WTC11 (cell line): ENCODE data around the gene GIPR. TPM values are rescaled to one million over a fixed set of nuclear protein-coding genes. Genes with fewer than 3 reads are reported as not detected.

Source experiments
- CREB1 ChIP-seq: sonication (generic); formaldehyde crosslinking; IDR thresholded peaks from 2 replicates; pipeline ENCODE4 v1.8.0; 2023; ENCODE audit warnings: mild to moderate bottlenecking, missing genetic modification reagents
- CREM ChIP-seq: sonication (generic); formaldehyde crosslinking; IDR thresholded peaks from 2 replicates; pipeline ENCODE4 v1.8.1; 2022; ENCODE audit warnings: mild to moderate bottlenecking, missing genetic modification reagents, moderate library complexity
- ESRRA ChIP-seq: sonication (generic); formaldehyde crosslinking; IDR thresholded peaks from 2 replicates; pipeline ENCODE4 v1.8.1; 2022; ENCODE audit warnings: mild to moderate bottlenecking, missing genetic modification reagents, borderline replicate concordance
- FOXJ3 ChIP-seq: sonication (generic); formaldehyde crosslinking; IDR thresholded peaks from 2 replicates; pipeline ENCODE4 v1.9.0; 2021; ENCODE audit warnings: missing genetic modification reagents, mild to moderate bottlenecking, borderline replicate concordance
- GRHL2 ChIP-seq: fragments of 250-450 bp; sonication (Bioruptor Pico); IDR thresholded peaks from 2 replicates; pipeline ENCODE4 v1.8.0; 2022; ENCODE audit warnings: mild to moderate bottlenecking, moderate library complexity; ENCODE audit not compliant: insufficient replicate concordance, severe bottlenecking
- JAZF1 ChIP-seq: fragments of 250-450 bp; sonication (Bioruptor Pico); IDR thresholded peaks from 2 replicates; pipeline ENCODE4 v1.9.0; 2021; ENCODE audit warnings: moderate library complexity, mild to moderate bottlenecking, inconsistent platforms
- JUN ChIP-seq: sonication (generic); formaldehyde crosslinking; IDR thresholded peaks from 2 replicates; pipeline ENCODE4 v1.8.0; 2023; ENCODE audit warnings: mild to moderate bottlenecking, missing genetic modification reagents
- MXD4 ChIP-seq: fragments of 250-450 bp; sonication (Bioruptor Pico); IDR thresholded peaks from 2 replicates; pipeline ENCODE4 v1.8.0; 2021; ENCODE audit warnings: mild to moderate bottlenecking, moderate library complexity, borderline replicate concordance
- NR1H2 ChIP-seq: sonication (generic); formaldehyde crosslinking; IDR thresholded peaks from 2 replicates; pipeline ENCODE4 v1.9.0; 2021; ENCODE audit warnings: mild to moderate bottlenecking, moderate library complexity, missing genetic modification reagents
- SMAD3 ChIP-seq: sonication (generic); formaldehyde crosslinking; IDR thresholded peaks from 2 replicates; pipeline ENCODE4 v1.8.0; 2022; ENCODE audit warnings: missing genetic modification reagents, mild to moderate bottlenecking, borderline replicate concordance
- ZNF219 ChIP-seq: sonication (generic); formaldehyde crosslinking; IDR thresholded peaks from 2 replicates; pipeline ENCODE4 v1.8.0; 2023; ENCODE audit warnings: missing genetic modification reagents, mild to moderate bottlenecking, borderline replicate concordance
- ZNF263 ChIP-seq: sonication (generic); formaldehyde crosslinking; IDR thresholded peaks from 2 replicates; pipeline ENCODE4 v1.8.1; 2022; ENCODE audit warnings: low read depth, mild to moderate bottlenecking, moderate library complexity, missing genetic modification reagents
- ZNF317 ChIP-seq: sonication (generic); formaldehyde crosslinking; IDR thresholded peaks from 2 replicates; pipeline ENCODE4 v1.8.1; 2023; ENCODE audit warnings: low read depth, mild to moderate bottlenecking, moderate library complexity, missing genetic modification reagents, borderline replicate concordance
- total RNA-seq: library from RNA; stranded (reverse); gene quantifications from 3 replicates; pipeline ENCODE4 v1.2.3, GENCODE V29; 2021
- TF ChIP-seq, protein P1 (sequence below): sonication (generic); formaldehyde crosslinking; IDR thresholded peaks from 2 replicates; pipeline ENCODE4 v1.8.1; 2022; ENCODE audit warnings: low read depth, missing genetic modification reagents, borderline replicate concordance
- TF ChIP-seq, protein P2 (sequence below): sonication (generic); formaldehyde crosslinking; IDR thresholded peaks from 2 replicates; pipeline ENCODE4 v1.8.1; 2022; ENCODE audit warnings: low read depth, mild to moderate bottlenecking, moderate library complexity, missing genetic modification reagents, borderline replicate concordance
- TF ChIP-seq, protein P3 (sequence below): fragments of 250-450 bp; sonication (Bioruptor Pico); IDR thresholded peaks from 2 replicates; pipeline ENCODE4 v1.9.0; 2021; ENCODE audit warnings: mild to moderate bottlenecking
- TF ChIP-seq, protein P4 (sequence below): fragments of 250-450 bp; sonication (Bioruptor Pico); IDR thresholded peaks from 2 replicates; pipeline ENCODE4 v1.8.0; 2021; ENCODE audit warnings: mild to moderate bottlenecking
- TF ChIP-seq, protein P5 (sequence below): fragments of 200-600 bp; IDR thresholded peaks from 2 replicates; pipeline ENCODE4 v1.8.0; 2022; ENCODE audit warnings: antibody characterized with exemption
- TF ChIP-seq, protein P6 (sequence below): sonication (generic); formaldehyde crosslinking; IDR thresholded peaks from 2 replicates; pipeline ENCODE4 v1.8.0; 2022; ENCODE audit warnings: mild to moderate bottlenecking, missing genetic modification reagents
- TF ChIP-seq, protein P7 (sequence below): sonication (generic); formaldehyde crosslinking; IDR thresholded peaks from 2 replicates; pipeline ENCODE4 v1.8.1; 2023; ENCODE audit warnings: mild to moderate bottlenecking, missing genetic modification reagents
- TF ChIP-seq, protein P8 (sequence below): fragments of 250-450 bp; sonication (Bioruptor Pico); IDR thresholded peaks from 2 replicates; pipeline ENCODE4 v1.9.0; 2021; ENCODE audit warnings: moderate library complexity, mild to moderate bottlenecking, inconsistent platforms, borderline replicate concordance
- TF ChIP-seq, protein P9 (sequence below): sonication (generic); formaldehyde crosslinking; IDR thresholded peaks from 2 replicates; pipeline ENCODE4 v1.8.1; 2023; ENCODE audit warnings: mild to moderate bottlenecking, missing genetic modification reagents, borderline replicate concordance
- TF ChIP-seq, protein P10 (sequence below): sonication (generic); formaldehyde crosslinking; IDR thresholded peaks from 2 replicates; pipeline ENCODE4 v1.8.0; 2022; ENCODE audit warnings: mild to moderate bottlenecking, missing genetic modification reagents

Gene GIPR
- total RNA-seq, 1 experiment from 2014 or later, result 1.8 TPM

DNA sequence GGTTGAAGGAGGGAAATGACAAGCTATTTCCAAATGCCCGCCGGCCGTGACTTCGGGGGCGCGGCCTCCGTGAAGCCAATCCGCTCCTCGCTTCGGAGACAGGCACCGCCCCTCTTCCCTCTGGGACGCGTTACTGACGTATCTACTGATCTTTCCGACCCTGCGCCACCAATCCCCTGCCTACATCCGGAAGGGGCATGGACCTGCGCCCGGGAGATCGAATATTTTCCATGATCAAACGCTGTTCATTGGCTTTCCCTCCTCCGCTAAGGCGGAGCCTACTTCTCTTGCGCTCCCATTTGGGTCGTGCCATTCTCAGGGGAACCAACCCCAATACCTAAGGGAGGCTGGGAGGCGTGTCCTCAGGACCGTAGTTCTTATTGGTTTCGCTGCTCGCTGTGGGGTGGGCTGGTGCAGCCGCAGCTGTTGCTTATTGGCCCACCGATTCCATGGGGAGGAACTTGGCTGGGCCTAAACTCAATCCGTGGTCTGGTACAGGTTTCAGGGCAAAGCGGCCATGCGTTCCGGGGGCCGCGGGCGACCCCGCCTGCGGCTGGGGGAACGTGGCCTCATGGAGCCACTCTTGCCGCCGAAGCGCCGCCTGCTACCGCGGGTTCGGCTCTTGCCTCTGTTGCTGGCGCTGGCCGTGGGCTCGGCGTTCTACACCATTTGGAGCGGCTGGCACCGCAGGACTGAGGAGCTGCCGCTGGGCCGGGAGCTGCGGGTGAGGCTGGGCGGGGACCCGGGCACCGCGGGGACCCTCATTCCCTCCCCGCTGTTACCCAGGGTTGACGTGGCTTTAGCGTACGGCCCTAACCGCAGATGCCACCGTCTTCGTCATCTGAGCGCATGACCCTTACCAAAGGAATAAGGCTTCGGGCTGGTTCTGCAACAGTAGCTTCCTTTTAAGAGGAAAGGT, 24.4 kb downstream of the GIPR start, which contains the start of gene QPCTL (continued):
- no peak for TF ChIP-seq SMAD3 (CRISPR knock-in tag)
- no peak for TF ChIP-seq FOXJ3 (CRISPR knock-in tag)
- TF ChIP-seq, protein P1, sequence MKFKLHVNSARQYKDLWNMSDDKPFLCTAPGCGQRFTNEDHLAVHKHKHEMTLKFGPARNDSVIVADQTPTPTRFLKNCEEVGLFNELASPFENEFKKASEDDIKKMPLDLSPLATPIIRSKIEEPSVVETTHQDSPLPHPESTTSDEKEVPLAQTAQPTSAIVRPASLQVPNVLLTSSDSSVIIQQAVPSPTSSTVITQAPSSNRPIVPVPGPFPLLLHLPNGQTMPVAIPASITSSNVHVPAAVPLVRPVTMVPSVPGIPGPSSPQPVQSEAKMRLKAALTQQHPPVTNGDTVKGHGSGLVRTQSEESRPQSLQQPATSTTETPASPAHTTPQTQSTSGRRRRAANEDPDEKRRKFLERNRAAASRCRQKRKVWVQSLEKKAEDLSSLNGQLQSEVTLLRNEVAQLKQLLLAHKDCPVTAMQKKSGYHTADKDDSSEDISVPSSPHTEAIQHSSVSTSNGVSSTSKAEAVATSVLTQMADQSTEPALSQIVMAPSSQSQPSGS, result no peak
- TF ChIP-seq GRHL2 (CRISPR knock-in tag), result no peak
- TF ChIP-seq, protein P2, sequence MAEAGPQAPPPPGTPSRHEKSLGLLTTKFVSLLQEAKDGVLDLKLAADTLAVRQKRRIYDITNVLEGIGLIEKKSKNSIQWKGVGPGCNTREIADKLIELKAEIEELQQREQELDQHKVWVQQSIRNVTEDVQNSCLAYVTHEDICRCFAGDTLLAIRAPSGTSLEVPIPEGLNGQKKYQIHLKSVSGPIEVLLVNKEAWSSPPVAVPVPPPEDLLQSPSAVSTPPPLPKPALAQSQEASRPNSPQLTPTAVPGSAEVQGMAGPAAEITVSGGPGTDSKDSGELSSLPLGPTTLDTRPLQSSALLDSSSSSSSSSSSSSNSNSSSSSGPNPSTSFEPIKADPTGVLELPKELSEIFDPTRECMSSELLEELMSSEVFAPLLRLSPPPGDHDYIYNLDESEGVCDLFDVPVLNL (CRISPR knock-in tag), result 0 out of 2 replicates have a peak, but pooled peaks have one; percentile 27
- no peak for TF ChIP-seq ZNF219 (CRISPR knock-in tag)
- TF ChIP-seq, protein P3, sequence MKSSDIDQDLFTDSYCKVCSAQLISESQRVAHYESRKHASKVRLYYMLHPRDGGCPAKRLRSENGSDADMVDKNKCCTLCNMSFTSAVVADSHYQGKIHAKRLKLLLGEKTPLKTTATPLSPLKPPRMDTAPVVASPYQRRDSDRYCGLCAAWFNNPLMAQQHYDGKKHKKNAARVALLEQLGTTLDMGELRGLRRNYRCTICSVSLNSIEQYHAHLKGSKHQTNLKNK (CRISPR knock-in tag), result no peak
- TF ChIP-seq MXD4, result no peak
- TF ChIP-seq, protein P4, sequence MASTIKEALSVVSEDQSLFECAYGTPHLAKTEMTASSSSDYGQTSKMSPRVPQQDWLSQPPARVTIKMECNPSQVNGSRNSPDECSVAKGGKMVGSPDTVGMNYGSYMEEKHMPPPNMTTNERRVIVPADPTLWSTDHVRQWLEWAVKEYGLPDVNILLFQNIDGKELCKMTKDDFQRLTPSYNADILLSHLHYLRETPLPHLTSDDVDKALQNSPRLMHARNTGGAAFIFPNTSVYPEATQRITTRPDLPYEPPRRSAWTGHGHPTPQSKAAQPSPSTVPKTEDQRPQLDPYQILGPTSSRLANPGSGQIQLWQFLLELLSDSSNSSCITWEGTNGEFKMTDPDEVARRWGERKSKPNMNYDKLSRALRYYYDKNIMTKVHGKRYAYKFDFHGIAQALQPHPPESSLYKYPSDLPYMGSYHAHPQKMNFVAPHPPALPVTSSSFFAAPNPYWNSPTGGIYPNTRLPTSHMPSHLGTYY (CRISPR knock-in tag), result no peak
- TF ChIP-seq, protein P5, sequence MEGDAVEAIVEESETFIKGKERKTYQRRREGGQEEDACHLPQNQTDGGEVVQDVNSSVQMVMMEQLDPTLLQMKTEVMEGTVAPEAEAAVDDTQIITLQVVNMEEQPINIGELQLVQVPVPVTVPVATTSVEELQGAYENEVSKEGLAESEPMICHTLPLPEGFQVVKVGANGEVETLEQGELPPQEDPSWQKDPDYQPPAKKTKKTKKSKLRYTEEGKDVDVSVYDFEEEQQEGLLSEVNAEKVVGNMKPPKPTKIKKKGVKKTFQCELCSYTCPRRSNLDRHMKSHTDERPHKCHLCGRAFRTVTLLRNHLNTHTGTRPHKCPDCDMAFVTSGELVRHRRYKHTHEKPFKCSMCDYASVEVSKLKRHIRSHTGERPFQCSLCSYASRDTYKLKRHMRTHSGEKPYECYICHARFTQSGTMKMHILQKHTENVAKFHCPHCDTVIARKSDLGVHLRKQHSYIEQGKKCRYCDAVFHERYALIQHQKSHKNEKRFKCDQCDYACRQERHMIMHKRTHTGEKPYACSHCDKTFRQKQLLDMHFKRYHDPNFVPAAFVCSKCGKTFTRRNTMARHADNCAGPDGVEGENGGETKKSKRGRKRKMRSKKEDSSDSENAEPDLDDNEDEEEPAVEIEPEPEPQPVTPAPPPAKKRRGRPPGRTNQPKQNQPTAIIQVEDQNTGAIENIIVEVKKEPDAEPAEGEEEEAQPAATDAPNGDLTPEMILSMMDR, result no peak
- TF ChIP-seq, protein P6, sequence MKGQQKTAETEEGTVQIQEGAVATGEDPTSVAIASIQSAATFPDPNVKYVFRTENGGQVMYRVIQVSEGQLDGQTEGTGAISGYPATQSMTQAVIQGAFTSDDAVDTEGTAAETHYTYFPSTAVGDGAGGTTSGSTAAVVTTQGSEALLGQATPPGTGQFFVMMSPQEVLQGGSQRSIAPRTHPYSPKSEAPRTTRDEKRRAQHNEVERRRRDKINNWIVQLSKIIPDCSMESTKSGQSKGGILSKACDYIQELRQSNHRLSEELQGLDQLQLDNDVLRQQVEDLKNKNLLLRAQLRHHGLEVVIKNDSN (CRISPR knock-in tag), result peak; percentile 19; the same call in 1 of the 2 replicates
- TF ChIP-seq, protein P7, sequence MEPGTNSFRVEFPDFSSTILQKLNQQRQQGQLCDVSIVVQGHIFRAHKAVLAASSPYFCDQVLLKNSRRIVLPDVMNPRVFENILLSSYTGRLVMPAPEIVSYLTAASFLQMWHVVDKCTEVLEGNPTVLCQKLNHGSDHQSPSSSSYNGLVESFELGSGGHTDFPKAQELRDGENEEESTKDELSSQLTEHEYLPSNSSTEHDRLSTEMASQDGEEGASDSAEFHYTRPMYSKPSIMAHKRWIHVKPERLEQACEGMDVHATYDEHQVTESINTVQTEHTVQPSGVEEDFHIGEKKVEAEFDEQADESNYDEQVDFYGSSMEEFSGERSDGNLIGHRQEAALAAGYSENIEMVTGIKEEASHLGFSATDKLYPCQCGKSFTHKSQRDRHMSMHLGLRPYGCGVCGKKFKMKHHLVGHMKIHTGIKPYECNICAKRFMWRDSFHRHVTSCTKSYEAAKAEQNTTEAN (CRISPR knock-in tag), result no peak
- TF ChIP-seq, protein P8, sequence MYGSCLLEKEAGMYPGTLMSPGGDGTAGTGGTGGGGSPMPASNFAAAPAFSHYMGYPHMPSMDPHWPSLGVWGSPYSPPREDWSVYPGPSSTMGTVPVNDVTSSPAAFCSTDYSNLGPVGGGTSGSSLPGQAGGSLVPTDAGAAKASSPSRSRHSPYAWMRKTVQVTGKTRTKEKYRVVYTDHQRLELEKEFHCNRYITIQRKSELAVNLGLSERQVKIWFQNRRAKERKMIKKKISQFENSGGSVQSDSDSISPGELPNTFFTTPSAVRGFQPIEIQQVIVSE (CRISPR knock-in tag), result no peak
- TF ChIP-seq NR1H2 (CRISPR knock-in tag), result peak; percentile 23; the same call in 1 of the 2 replicates
- 0 out of 2 replicates have a peak, but pooled peaks have one; percentile 23 for TF ChIP-seq CREB1 (CRISPR knock-in tag)
- no peak for TF ChIP-seq ZNF317 (CRISPR knock-in tag)
- TF ChIP-seq CREM, result no peak; the same call in 1 of the 2 replicates
- TF ChIP-seq, protein P9, sequence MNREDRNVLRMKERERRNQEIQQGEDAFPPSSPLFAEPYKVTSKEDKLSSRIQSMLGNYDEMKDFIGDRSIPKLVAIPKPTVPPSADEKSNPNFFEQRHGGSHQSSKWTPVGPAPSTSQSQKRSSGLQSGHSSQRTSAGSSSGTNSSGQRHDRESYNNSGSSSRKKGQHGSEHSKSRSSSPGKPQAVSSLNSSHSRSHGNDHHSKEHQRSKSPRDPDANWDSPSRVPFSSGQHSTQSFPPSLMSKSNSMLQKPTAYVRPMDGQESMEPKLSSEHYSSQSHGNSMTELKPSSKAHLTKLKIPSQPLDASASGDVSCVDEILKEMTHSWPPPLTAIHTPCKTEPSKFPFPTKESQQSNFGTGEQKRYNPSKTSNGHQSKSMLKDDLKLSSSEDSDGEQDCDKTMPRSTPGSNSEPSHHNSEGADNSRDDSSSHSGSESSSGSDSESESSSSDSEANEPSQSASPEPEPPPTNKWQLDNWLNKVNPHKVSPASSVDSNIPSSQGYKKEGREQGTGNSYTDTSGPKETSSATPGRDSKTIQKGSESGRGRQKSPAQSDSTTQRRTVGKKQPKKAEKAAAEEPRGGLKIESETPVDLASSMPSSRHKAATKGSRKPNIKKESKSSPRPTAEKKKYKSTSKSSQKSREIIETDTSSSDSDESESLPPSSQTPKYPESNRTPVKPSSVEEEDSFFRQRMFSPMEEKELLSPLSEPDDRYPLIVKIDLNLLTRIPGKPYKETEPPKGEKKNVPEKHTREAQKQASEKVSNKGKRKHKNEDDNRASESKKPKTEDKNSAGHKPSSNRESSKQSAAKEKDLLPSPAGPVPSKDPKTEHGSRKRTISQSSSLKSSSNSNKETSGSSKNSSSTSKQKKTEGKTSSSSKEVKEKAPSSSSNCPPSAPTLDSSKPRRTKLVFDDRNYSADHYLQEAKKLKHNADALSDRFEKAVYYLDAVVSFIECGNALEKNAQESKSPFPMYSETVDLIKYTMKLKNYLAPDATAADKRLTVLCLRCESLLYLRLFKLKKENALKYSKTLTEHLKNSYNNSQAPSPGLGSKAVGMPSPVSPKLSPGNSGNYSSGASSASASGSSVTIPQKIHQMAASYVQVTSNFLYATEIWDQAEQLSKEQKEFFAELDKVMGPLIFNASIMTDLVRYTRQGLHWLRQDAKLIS (CRISPR knock-in tag), result no peak
- TF ChIP-seq JUN, result no peak
- no peak for TF ChIP-seq JAZF1 (CRISPR knock-in tag)
- TF ChIP-seq ESRRA, result no peak
- no peak for TF ChIP-seq ZNF263 (CRISPR knock-in tag)
- TF ChIP-seq, protein P10, sequence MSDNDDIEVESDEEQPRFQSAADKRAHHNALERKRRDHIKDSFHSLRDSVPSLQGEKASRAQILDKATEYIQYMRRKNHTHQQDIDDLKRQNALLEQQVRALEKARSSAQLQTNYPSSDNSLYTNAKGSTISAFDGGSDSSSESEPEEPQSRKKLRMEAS, result peak; percentile 87
